ENCODE measurements around the gene TOMM34. TPM values are rescaled to one million over a fixed set of nuclear protein-coding genes. Genes with fewer than 3 reads are reported as not detected.

TOMM34 gene
- total and polyA plus RNA-seq, 9 of the 15 experiments (the other 6 are each of a cell fraction or from before 2014, with no cell fraction given), result 18.1 to 69.4 (median 41.7) TPM

- TF ChIP-seq, protein P1, sequence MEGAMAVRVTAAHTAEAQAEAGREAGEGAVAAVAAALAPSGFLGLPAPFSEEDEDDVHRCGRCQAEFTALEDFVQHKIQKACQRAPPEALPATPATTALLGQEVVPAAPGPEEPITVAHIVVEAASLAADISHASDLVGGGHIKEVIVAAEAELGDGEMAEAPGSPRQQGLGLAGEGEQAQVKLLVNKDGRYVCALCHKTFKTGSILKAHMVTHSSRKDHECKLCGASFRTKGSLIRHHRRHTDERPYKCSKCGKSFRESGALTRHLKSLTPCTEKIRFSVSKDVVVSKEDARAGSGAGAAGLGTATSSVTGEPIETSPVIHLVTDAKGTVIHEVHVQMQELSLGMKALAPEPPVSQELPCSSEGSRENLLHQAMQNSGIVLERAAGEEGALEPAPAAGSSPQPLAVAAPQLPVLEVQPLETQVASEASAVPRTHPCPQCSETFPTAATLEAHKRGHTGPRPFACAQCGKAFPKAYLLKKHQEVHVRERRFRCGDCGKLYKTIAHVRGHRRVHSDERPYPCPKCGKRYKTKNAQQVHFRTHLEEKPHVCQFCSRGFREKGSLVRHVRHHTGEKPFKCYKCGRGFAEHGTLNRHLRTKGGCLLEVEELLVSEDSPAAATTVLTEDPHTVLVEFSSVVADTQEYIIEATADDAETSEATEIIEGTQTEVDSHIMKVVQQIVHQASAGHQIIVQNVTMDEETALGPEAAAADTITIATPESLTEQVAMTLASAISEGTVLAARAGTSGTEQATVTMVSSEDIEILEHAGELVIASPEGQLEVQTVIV (CRISPR knock-in tag; IDR thresholded peaks at IDR 0.05; ENCODE audit: borderline replicate concordance), result no peak
- TF ChIP-seq ARID2 (IDR thresholded peaks at IDR 0.05) (no peak), DPF2 (IDR thresholded peaks at IDR 0.05) (no peak), SIX5 (IDR thresholded peaks at IDR 0.05; ENCODE audit: borderline replicate concordance in 1 of 2, insufficient read depth in 1 of 2, low read depth in 1 of 2, low read length in 2 of 2) (0 out of 4 replicates have a peak, but pooled peaks of 1 of the 2 experiments have one; percentile 11), ILF3 (IDR thresholded peaks at IDR 0.05; ENCODE audit: borderline replicate concordance) (no peak), ETV5 (CRISPR knock-in tag; IDR thresholded peaks at IDR 0.05; ENCODE audit: low read depth) (peak; percentile 97), ADNP (tag; IDR thresholded peaks at IDR 0.05) (peak; percentile 56; the same call in 1 of the 2 replicates), TBL1XR1 (IDR thresholded peaks at IDR 0.05; ENCODE audit: low read length in 2 of 2) (peak; percentile 13 to 43; a peak in 1 of 4 replicates), NCOA6 (IDR thresholded peaks at IDR 0.05) (no peak)
- TF ChIP-seq, protein P2, sequence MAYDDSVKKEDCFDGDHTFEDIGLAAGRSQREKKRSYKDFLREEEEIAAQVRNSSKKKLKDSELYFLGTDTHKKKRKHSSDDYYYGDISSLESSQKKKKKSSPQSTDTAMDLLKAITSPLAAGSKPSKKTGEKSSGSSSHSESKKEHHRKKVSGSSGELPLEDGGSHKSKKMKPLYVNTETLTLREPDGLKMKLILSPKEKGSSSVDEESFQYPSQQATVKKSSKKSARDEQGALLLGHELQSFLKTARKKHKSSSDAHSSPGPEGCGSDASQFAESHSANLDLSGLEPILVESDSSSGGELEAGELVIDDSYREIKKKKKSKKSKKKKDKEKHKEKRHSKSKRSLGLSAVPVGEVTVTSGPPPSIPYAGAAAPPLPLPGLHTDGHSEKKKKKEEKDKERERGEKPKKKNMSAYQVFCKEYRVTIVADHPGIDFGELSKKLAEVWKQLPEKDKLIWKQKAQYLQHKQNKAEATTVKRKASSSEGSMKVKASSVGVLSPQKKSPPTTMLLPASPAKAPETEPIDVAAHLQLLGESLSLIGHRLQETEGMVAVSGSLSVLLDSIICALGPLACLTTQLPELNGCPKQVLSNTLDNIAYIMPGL (CRISPR knock-in tag; IDR thresholded peaks at IDR 0.05), result peak; percentile 57; the same call in 1 of the 2 replicates
- TF ChIP-seq, protein P3, sequence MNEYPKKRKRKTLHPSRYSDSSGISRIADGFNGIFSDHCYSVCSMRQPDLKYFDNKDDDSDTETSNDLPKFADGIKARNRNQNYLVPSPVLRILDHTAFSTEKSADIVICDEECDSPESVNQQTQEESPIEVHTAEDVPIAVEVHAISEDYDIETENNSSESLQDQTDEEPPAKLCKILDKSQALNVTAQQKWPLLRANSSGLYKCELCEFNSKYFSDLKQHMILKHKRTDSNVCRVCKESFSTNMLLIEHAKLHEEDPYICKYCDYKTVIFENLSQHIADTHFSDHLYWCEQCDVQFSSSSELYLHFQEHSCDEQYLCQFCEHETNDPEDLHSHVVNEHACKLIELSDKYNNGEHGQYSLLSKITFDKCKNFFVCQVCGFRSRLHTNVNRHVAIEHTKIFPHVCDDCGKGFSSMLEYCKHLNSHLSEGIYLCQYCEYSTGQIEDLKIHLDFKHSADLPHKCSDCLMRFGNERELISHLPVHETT (CRISPR knock-in tag; conservative IDR thresholded peaks at IDR 0.05 in 1 of 2, IDR thresholded peaks at IDR 0.05 in 1 of 2), result peak in 1 of 2 experiments; percentile 96; a peak in 2 of 4 replicates
Measured at GRCh38 chr20:44966030-44966961, 6.1 kb upstream of the TOMM34 start, which contains the start of gene STK4 (continued).
